ENCODE results near the gene ALDH7A1.
"Not testable (repeated sequence)": the region's sequence is repeated elsewhere in the genome, so short reads cannot be mapped to it uniquely, and the experiment has no call there.

ALDH7A1 gene

GRCh38 chr5:126535856-126536545 lies 59.0 kb downstream of the ALDH7A1 start:
- no peak for DNase-seq (ENCODE audit: low read depth, low spot score)

- DNase-seq (ENCODE audit: low read depth, low spot score): no peak
Measured at GRCh38 chr5:126534553-126534952, 60.5 kb downstream of the ALDH7A1 start.

GRCh38 chr5:126531543-126532120 lies 63.4 kb downstream of the ALDH7A1 start:
- DNase-seq (ENCODE audit: low read depth, low spot score): peak; percentile 51

GRCh38 chr5:126527892-126528291 lies 67.1 kb downstream of the ALDH7A1 start:
- no peak for DNase-seq (ENCODE audit: low read depth, low spot score)

GRCh38 chr5:126527158-126527557 lies 67.9 kb downstream of the ALDH7A1 start:
- no peak for DNase-seq (ENCODE audit: low read depth, low spot score)

GRCh38 chr5:126526493-126526892 lies 68.5 kb downstream of the ALDH7A1 start:
- no peak for DNase-seq (ENCODE audit: low read depth, low spot score)

GRCh38 chr5:126525630-126526245 lies 69.3 kb downstream of the ALDH7A1 start:
- DNase-seq (ENCODE audit: low read depth, low spot score): no peak

- DNase-seq (ENCODE audit: low read depth, low spot score): no peak
Measured at GRCh38 chr5:126523818-126524510, 71.1 kb downstream of the ALDH7A1 start.

- no peak for DNase-seq (ENCODE audit: low read depth, low spot score)
Measured at GRCh38 chr5:126521130-126521529, 73.9 kb downstream of the ALDH7A1 start.

- DNase-seq (ENCODE audit: low read depth, low spot score): no peak
Measured at GRCh38 chr5:126520593-126520953, 74.4 kb downstream of the ALDH7A1 start.

- peak; percentile 29 for DNase-seq (ENCODE audit: low read depth, low spot score)
Measured at GRCh38 chr5:126519637-126520592, 75.1 kb downstream of the ALDH7A1 start.

- DNase-seq (ENCODE audit: low read depth, low spot score): not testable (repeated sequence)
Measured at GRCh38 chr5:126519223-126519622, 75.8 kb downstream of the ALDH7A1 start.

GRCh38 chr5:126516852-126517251 lies 78.2 kb downstream of the ALDH7A1 start:
- DNase-seq (ENCODE audit: low read depth, low spot score): no peak

- peak; percentile 53 for DNase-seq (ENCODE audit: low read depth, low spot score)
Measured at GRCh38 chr5:126516133-126516532, 78.9 kb downstream of the ALDH7A1 start.

GRCh38 chr5:126515337-126515736 lies 79.7 kb downstream of the ALDH7A1 start:
- no peak for DNase-seq (ENCODE audit: low read depth, low spot score)

GRCh38 chr5:126514558-126515141 lies 80.4 kb downstream of the ALDH7A1 start:
- no peak for DNase-seq (ENCODE audit: low read depth, low spot score)

GRCh38 chr5:126514131-126514557 lies 80.9 kb downstream of the ALDH7A1 start:
- no peak for DNase-seq (ENCODE audit: low read depth, low spot score)

GRCh38 chr5:126513703-126514102 lies 81.3 kb downstream of the ALDH7A1 start:
- DNase-seq (ENCODE audit: low read depth, low spot score): no peak

GRCh38 chr5:126513302-126513701 lies 81.7 kb downstream of the ALDH7A1 start:
- no peak for DNase-seq (ENCODE audit: low read depth, low spot score)

GRCh38 chr5:126512451-126512850 lies 82.6 kb downstream of the ALDH7A1 start:
- no peak for DNase-seq (ENCODE audit: low read depth, low spot score)

- no peak for DNase-seq (ENCODE audit: low read depth, low spot score)
Measured at GRCh38 chr5:126511961-126512360, 83.1 kb downstream of the ALDH7A1 start.
